K562 (cell line): Measurements from ENCODE around the gene ZNF865. TPM values are rescaled to one million over a fixed set of nuclear protein-coding genes. Genes with fewer than 3 reads are reported as not detected.

ENCODE experiments used
- CHD2 ChIP-seq: IDR thresholded peaks from 2 replicates; pipeline ENCODE4 v1.6.1; 2011; ENCODE audit warnings: low read depth, low read length
- ESRRB ChIP-seq: fragments of 250-450 bp; sonication (Bioruptor Pico); IDR thresholded peaks from 2 replicates; pipeline ENCODE4 v1.5.0; 2020; ENCODE audit warnings: mild to moderate bottlenecking, moderate library complexity, borderline replicate concordance
- HNRNPL ChIP-seq: fragments of 200-400 bp; formaldehyde crosslinking; IDR thresholded peaks from 2 replicates; pipeline ENCODE4 v1.6.1; 2017; ENCODE audit warnings: low read depth, mild to moderate bottlenecking, low read length
- MXI1 ChIP-seq: IDR thresholded peaks from 2 replicates; pipeline ENCODE4 v1.6.1; 2011; ENCODE audit warnings: low read depth, mild to moderate bottlenecking, improper control_type of control experiment, low read length
- RBM15 ChIP-seq: fragments of 200-400 bp; formaldehyde crosslinking; IDR thresholded peaks from 2 replicates; pipeline ENCODE4 v1.6.1; 2018; ENCODE audit warnings: mild to moderate bottlenecking, low read length, moderate library complexity; ENCODE audit not compliant: insufficient read depth
- SAFB2 ChIP-seq: fragments of 200-400 bp; formaldehyde crosslinking; IDR thresholded peaks from 2 replicates; pipeline ENCODE4 v1.6.1; 2018; ENCODE audit warnings: borderline replicate concordance, low read length, low read depth, moderate library complexity; ENCODE audit not compliant: severe bottlenecking
- SNRNP70 ChIP-seq: fragments of 200-400 bp; formaldehyde crosslinking; optimal IDR thresholded peaks from 2 replicates; pipeline ENCODE3; 2017; ENCODE audit warnings: low read depth, low read length
- TFAM ChIP-seq: fragments of 250-450 bp; sonication (Bioruptor Pico); conservative IDR thresholded peaks from 2 replicates; pipeline ENCODE4 v1.5.0; 2021; ENCODE audit warnings: mild to moderate bottlenecking, moderate library complexity
- XRCC5 ChIP-seq: fragments of 200-400 bp; formaldehyde crosslinking; IDR thresholded peaks from 2 replicates; pipeline ENCODE4 v1.6.1; 2017; ENCODE audit warnings: low read depth, mild to moderate bottlenecking, low read length
- ZBED1 ChIP-seq: IDR thresholded peaks from 2 replicates; pipeline ENCODE4 v1.6.1; 2014
- ZNF282 ChIP-seq: sonication (generic); formaldehyde crosslinking; IDR thresholded peaks from 2 replicates; pipeline ENCODE4 v1.8.1; 2023; ENCODE audit warnings: missing genetic modification reagents
- ZNF507 ChIP-seq: conservative IDR thresholded peaks from 2 replicates; pipeline ENCODE4 v1.6.1; 2017; ENCODE audit warnings: missing genetic modification characterization, missing compliant biosample characterization
- polyA plus RNA-seq, 8 experiments: library from polyadenylated mRNA; depleted of rRNA in 4 of 8; stranded (reverse) in 5 of 8; unstranded in 3 of 8; fragments of >200 nt; fragmentation: Nextera tagmentation in 2 of 8; fragmentation: Illumina TruSeq in 1 of 8; extraction: Ambion mirVana in 2 of 8; extraction: Trizol in 1 of 8; gene quantifications; 2 replicates each; pipeline versions ENCODE4 v1.2.1 to v1.2.3, GENCODE V29; 2011 to 2014; ENCODE audit warnings: inconsistent platforms in 1 of 8, missing spikeins in 1 of 8
- total RNA-seq, 7 experiments: library from RNA; depleted of rRNA in 6 of 7; stranded (reverse); fragments of >200 nt in 6 of 7; fragmentation: Illumina TruSeq in 2 of 7; extraction: Trizol in 2 of 7; gene quantifications; 2 replicates each; pipeline versions ENCODE4 v1.2.1 to v1.2.3, GENCODE V29; 2011 to 2021; ENCODE audit warnings: low replicate concordance in 1 of 7
- TF ChIP-seq, protein P1 (sequence below), 2 experiments: fragments of 450-650 bp; formaldehyde crosslinking in 1 of 2; IDR thresholded peaks; 2 replicates each; pipeline versions ENCODE4 v1.4.0 to v1.6.1; 2014 to 2020; ENCODE audit warnings: mild to moderate bottlenecking in 2 of 2, borderline replicate concordance in 1 of 2, low read depth in 1 of 2
- TF ChIP-seq, protein P2 (sequence below): fragments of 200-400 bp; formaldehyde crosslinking; IDR thresholded peaks from 2 replicates; pipeline ENCODE4 v1.6.1; 2017; ENCODE audit warnings: mild to moderate bottlenecking, low read depth, low read length, moderate library complexity
- TF ChIP-seq, protein P3 (sequence below): sonication (generic); formaldehyde crosslinking; IDR thresholded peaks from 2 replicates; pipeline ENCODE4 v1.8.0; 2022; ENCODE audit warnings: mild to moderate bottlenecking, missing genetic modification reagents

The ZNF865 gene
- total and polyA plus RNA-seq, 9 of the 15 experiments (the other 6 are each of a cell fraction or from before 2014, with no cell fraction given) = 0.40 to 18.8 (median 1.6) TPM; not detected in 2

DNA sequence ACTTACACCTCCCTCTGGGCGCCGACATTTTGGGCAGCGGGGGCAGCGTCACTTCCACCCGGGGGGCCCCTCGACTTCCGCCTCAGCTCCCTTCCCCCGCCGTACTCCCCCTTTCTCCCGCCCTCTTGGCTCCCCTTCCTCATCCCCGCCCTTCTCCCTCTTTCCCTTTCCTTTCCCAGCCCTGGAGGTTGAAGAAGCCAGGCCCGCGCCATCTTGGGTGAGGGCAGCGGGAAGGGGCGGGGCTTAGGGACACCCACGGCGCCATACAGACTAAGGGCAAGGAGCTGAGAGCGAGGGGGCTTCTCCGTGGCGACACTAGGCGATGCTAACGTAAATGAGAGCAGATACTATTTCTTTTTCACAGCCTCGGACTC, 6.0 kb upstream of the ZNF865 start, which contains the start of gene FIZ1 (continued):
- TF ChIP-seq SNRNP70 (no peak), ZBED1 (no peak), TFAM (no peak), CHD2 (no peak), ZNF282 (CRISPR knock-in tag) (no peak), RBM15 (no peak), HNRNPL (no peak), SAFB2 (no peak), MXI1 (no peak), ZNF507 (tag) (no peak), ESRRB (CRISPR knock-in tag) (no peak), XRCC5 (no peak)
- TF ChIP-seq, protein P1, sequence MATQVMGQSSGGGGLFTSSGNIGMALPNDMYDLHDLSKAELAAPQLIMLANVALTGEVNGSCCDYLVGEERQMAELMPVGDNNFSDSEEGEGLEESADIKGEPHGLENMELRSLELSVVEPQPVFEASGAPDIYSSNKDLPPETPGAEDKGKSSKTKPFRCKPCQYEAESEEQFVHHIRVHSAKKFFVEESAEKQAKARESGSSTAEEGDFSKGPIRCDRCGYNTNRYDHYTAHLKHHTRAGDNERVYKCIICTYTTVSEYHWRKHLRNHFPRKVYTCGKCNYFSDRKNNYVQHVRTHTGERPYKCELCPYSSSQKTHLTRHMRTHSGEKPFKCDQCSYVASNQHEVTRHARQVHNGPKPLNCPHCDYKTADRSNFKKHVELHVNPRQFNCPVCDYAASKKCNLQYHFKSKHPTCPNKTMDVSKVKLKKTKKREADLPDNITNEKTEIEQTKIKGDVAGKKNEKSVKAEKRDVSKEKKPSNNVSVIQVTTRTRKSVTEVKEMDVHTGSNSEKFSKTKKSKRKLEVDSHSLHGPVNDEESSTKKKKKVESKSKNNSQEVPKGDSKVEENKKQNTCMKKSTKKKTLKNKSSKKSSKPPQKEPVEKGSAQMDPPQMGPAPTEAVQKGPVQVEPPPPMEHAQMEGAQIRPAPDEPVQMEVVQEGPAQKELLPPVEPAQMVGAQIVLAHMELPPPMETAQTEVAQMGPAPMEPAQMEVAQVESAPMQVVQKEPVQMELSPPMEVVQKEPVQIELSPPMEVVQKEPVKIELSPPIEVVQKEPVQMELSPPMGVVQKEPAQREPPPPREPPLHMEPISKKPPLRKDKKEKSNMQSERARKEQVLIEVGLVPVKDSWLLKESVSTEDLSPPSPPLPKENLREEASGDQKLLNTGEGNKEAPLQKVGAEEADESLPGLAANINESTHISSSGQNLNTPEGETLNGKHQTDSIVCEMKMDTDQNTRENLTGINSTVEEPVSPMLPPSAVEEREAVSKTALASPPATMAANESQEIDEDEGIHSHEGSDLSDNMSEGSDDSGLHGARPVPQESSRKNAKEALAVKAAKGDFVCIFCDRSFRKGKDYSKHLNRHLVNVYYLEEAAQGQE (IDR thresholded peaks at IDR 0.05; ENCODE audit: borderline replicate concordance) = no peak
- TF ChIP-seq, protein P1 (CRISPR knock-in tag; IDR thresholded peaks at IDR 0.05; ENCODE audit: low read depth) = no peak
- TF ChIP-seq, protein P2, sequence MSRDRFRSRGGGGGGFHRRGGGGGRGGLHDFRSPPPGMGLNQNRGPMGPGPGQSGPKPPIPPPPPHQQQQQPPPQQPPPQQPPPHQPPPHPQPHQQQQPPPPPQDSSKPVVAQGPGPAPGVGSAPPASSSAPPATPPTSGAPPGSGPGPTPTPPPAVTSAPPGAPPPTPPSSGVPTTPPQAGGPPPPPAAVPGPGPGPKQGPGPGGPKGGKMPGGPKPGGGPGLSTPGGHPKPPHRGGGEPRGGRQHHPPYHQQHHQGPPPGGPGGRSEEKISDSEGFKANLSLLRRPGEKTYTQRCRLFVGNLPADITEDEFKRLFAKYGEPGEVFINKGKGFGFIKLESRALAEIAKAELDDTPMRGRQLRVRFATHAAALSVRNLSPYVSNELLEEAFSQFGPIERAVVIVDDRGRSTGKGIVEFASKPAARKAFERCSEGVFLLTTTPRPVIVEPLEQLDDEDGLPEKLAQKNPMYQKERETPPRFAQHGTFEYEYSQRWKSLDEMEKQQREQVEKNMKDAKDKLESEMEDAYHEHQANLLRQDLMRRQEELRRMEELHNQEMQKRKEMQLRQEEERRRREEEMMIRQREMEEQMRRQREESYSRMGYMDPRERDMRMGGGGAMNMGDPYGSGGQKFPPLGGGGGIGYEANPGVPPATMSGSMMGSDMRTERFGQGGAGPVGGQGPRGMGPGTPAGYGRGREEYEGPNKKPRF = no peak
- TF ChIP-seq, protein P3, sequence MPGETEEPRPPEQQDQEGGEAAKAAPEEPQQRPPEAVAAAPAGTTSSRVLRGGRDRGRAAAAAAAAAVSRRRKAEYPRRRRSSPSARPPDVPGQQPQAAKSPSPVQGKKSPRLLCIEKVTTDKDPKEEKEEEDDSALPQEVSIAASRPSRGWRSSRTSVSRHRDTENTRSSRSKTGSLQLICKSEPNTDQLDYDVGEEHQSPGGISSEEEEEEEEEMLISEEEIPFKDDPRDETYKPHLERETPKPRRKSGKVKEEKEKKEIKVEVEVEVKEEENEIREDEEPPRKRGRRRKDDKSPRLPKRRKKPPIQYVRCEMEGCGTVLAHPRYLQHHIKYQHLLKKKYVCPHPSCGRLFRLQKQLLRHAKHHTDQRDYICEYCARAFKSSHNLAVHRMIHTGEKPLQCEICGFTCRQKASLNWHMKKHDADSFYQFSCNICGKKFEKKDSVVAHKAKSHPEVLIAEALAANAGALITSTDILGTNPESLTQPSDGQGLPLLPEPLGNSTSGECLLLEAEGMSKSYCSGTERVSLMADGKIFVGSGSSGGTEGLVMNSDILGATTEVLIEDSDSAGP = no peak
